Measurements from ENCODE around the gene RAMACL. TPM values are rescaled to one million over a fixed set of nuclear protein-coding genes. Genes with fewer than 3 reads are reported as not detected.

RAMACL gene
- total and polyA plus RNA-seq, 4 donors, result 0.30 to 17.6 (median 4.3) TPM

- H3K27me3 ChIP-seq (ENCODE audit: control insufficient read depth in 3 of 3, insufficient read depth in 3 of 3, low read length in 2 of 3), result no peaks in the 10 kb centered on the region
- H3K9me3 ChIP-seq (ENCODE audit: control insufficient read depth in 4 of 4, insufficient read depth in 3 of 4, low read length in 3 of 4), result no peaks in the 10 kb centered on the region
- DNase-seq (no peak), ATAC-seq (ENCODE audit: insufficient read depth, low FRiP score) (no peak)
- H3K9ac ChIP-seq (ENCODE audit: insufficient read depth in 1 of 2, low read length in 2 of 2), result no peak overlapping the region
- H3K27ac ChIP-seq (ENCODE audit: low read depth in 1 of 2, low read length in 1 of 2), result peak overlapping the region in 1 of 2 donors; percentile 11
- H3K4me3 ChIP-seq, result no peak overlapping the region
- peaks cover 0 to 4% (median 0%) of the 10 kb centered on the region in 4 donors for H3K36me3 ChIP-seq (ENCODE audit: control insufficient read depth in 4 of 4, insufficient read depth in 4 of 4, low read length in 4 of 4)
- H3K4me1 ChIP-seq (ENCODE audit: control insufficient read depth in 5 of 5, insufficient read depth in 5 of 5, low read length in 5 of 5), result peaks cover 0 to 5% (median 4%) of the 10 kb centered on the region in 5 donors
- TF ChIP-seq, protein P1, sequence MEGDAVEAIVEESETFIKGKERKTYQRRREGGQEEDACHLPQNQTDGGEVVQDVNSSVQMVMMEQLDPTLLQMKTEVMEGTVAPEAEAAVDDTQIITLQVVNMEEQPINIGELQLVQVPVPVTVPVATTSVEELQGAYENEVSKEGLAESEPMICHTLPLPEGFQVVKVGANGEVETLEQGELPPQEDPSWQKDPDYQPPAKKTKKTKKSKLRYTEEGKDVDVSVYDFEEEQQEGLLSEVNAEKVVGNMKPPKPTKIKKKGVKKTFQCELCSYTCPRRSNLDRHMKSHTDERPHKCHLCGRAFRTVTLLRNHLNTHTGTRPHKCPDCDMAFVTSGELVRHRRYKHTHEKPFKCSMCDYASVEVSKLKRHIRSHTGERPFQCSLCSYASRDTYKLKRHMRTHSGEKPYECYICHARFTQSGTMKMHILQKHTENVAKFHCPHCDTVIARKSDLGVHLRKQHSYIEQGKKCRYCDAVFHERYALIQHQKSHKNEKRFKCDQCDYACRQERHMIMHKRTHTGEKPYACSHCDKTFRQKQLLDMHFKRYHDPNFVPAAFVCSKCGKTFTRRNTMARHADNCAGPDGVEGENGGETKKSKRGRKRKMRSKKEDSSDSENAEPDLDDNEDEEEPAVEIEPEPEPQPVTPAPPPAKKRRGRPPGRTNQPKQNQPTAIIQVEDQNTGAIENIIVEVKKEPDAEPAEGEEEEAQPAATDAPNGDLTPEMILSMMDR (IDR thresholded peaks at IDR 0.05; ENCODE audit: control extremely low read depth, extremely low read depth), result no peak
- WGBS, 2 donors, result 91 to 92% methylated on average over 9 of the region's 9 CpGs
These were observed 42.7 kb downstream of the RAMACL start for GRCh38 chr6:166543603-166544295.

- WGBS, 2 donors, result 44 to 69% methylated on average over 4 of the region's 4 CpGs
- H3K4me1 ChIP-seq (ENCODE audit: control insufficient read depth in 5 of 5, insufficient read depth in 5 of 5, low read length in 5 of 5), result peaks cover 0 to 5% (median 4%) of the 10 kb centered on the region in 5 donors
- peak in 2 of 3 donors; percentile 30 to 35 for DNase-seq
- no peak overlapping the region for H3K9ac ChIP-seq (ENCODE audit: insufficient read depth in 1 of 2, low read length in 2 of 2)
- no peaks in the 10 kb centered on the region for H3K9me3 ChIP-seq (ENCODE audit: control insufficient read depth in 4 of 4, insufficient read depth in 3 of 4, low read length in 3 of 4)
- H3K27ac ChIP-seq (ENCODE audit: low read depth in 1 of 2, low read length in 1 of 2), result no peak overlapping the region
- TF ChIP-seq, protein P1 (IDR thresholded peaks at IDR 0.05; ENCODE audit: control extremely low read depth, extremely low read depth), result no peak
- H3K27me3 ChIP-seq (ENCODE audit: control insufficient read depth in 3 of 3, insufficient read depth in 3 of 3, low read length in 2 of 3), result no peaks in the 10 kb centered on the region
- peaks cover 0 to 11% (median 0%) of the 10 kb centered on the region in 4 donors for H3K36me3 ChIP-seq (ENCODE audit: control insufficient read depth in 4 of 4, insufficient read depth in 4 of 4, low read length in 4 of 4)
- H3K4me3 ChIP-seq, result no peak overlapping the region
- no peak for ATAC-seq (ENCODE audit: insufficient read depth, low FRiP score)
These were observed 43.9 kb downstream of the RAMACL start for GRCh38 chr6:166542580-166542912.

DNA sequence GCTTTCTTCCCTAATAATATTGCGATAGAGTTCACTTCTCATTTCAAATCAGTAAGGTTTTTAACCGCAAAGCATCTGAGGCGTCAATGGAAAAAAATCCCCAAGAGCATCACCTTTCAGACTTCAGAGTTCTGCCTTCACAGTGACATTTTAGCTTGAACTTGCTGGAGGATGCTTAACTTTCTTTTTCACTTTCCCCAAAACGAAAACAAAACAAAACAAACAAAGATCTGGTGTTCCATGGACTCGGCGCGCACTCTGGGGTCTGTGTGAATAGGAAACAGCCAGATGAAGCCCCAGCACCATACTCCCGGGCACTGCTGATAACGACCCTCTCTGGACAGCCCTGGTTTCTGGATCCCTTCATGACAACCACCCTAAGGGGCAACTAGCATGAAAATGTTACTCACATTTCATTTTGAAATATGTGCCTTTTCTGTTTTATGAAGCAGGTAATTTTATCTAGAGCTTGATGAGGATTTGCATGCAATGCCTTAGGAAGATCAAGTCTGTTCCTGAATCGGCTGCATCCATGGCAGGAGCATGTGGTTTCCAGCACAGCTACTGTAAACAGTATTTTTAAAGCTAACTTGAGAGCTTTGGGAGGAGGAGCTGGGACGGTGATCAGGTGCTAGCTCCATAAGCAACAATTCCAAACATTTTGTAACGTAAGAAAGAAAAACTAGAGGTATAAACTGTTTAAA, 44.5 kb downstream of the RAMACL start:
- no peak overlapping the region for H3K4me3 ChIP-seq
- WGBS, 2 donors, result 57 to 76% methylated on average over 12 of the region's 12 CpGs
- no peak for ATAC-seq (ENCODE audit: insufficient read depth, low FRiP score)

More for the DNA sequence above, 44.5 kb downstream of the RAMACL start:
- Histone ChIP-seq H3K27me3 (ENCODE audit: control insufficient read depth in 3 of 3, insufficient read depth in 3 of 3, low read length in 2 of 3) (no peaks in the 10 kb centered on the region), H3K36me3 (ENCODE audit: control insufficient read depth in 4 of 4, insufficient read depth in 4 of 4, low read length in 4 of 4) (peaks cover 0 to 11% (median 0%) of the 10 kb centered on the region in 4 donors), H3K27ac (ENCODE audit: low read depth in 1 of 2, low read length in 1 of 2) (peak overlapping the region in 1 of 2 donors; percentile 66), H3K9ac (ENCODE audit: insufficient read depth in 1 of 2, low read length in 2 of 2) (no peak overlapping the region), H3K4me1 (ENCODE audit: control insufficient read depth in 5 of 5, insufficient read depth in 5 of 5, low read length in 5 of 5) (peaks cover 0 to 5% (median 4%) of the 10 kb centered on the region in 5 donors), H3K9me3 (ENCODE audit: control insufficient read depth in 4 of 4, insufficient read depth in 3 of 4, low read length in 3 of 4) (no peaks in the 10 kb centered on the region)
- DNase-seq, result no peak
- TF ChIP-seq, protein P1 (IDR thresholded peaks at IDR 0.05; ENCODE audit: control extremely low read depth, extremely low read depth), result no peak
